AG09309 (cell line): Measurements from ENCODE around the gene WDR18.

ENCODE experiments used
- DNase-seq: peaks from one replicate; pipeline ENCODE4 v3.0.0-alpha.2; 2010; ENCODE audit warnings: low read depth
- H3K4me3 ChIP-seq: 2 replicates; pipeline ENCODE4 v1.5.1; 2011; ENCODE audit warnings: mild to moderate bottlenecking, low read depth, low read length, moderate library complexity; ENCODE audit not compliant: control insufficient read depth
- CTCF ChIP-seq: IDR thresholded peaks from 2 replicates; pipeline ENCODE4 v1.5.1; 2011; ENCODE audit warnings: mild to moderate bottlenecking, low read depth, low read length, inconsistent platforms; ENCODE audit not compliant: insufficient read depth, control insufficient read depth; ENCODE audit errors: missing control alignments

Gene WDR18

GRCh38 chr19:976476-976875, 7.7 kb upstream of the WDR18 start:
- TF ChIP-seq CTCF = no peak
- H3K4me3 ChIP-seq = no peak overlapping the region
- DNase-seq = no peak

GRCh38 chr19:977058-977464, 7.1 kb upstream of the WDR18 start:
- no peak for DNase-seq
- no peak for TF ChIP-seq CTCF
- no peak overlapping the region for H3K4me3 ChIP-seq

GRCh38 chr19:979318-979741, 4.8 kb upstream of the WDR18 start:
- no peak for TF ChIP-seq CTCF
- DNase-seq = no peak

GRCh38 chr19:980133-980998, 3.8 kb upstream of the WDR18 start:
- DNase-seq = no peak
- H3K4me3 ChIP-seq = no peak overlapping the region
- no peak for TF ChIP-seq CTCF

More at GRCh38 chr19:979318-979741, 4.8 kb upstream of the WDR18 start:
- no peak overlapping the region for H3K4me3 ChIP-seq

- DNase-seq = no peak
- peak overlapping the region; percentile 44 for H3K4me3 ChIP-seq
- TF ChIP-seq CTCF = peak; percentile 47
Observed at GRCh38 chr19:982567-983170, 1.5 kb upstream of the WDR18 start.

- no peak for DNase-seq
- TF ChIP-seq CTCF = no peak
- H3K4me3 ChIP-seq = no peak overlapping the region
Observed at GRCh38 chr19:986083-986482, 1.9 kb downstream of the WDR18 start.
